ENCODE measurements around the gene LRP5. TPM values are rescaled to one million over a fixed set of nuclear protein-coding genes. Genes with fewer than 3 reads are reported as not detected.

The LRP5 gene
- total and polyA plus RNA-seq, 5 donors from 2014 or later: 0.22 to 1.3 (median 0.79) TPM; not detected in 1

GRCh38 chr11:68347841-68348240, 35.5 kb downstream of the LRP5 start:
- Mint-ChIP-seq H3K4me3 (no peak overlapping the region), H3K27me3 (no peaks in the 10 kb centered on the region), H3K4me1 (peaks cover 0 to 2% (median 0%) of the 10 kb centered on the region in 4 donors), H3K27ac (no peak overlapping the region), H3K9me3 (no peaks in the 10 kb centered on the region), H3K36me3 (peaks cover 8% of the 10 kb centered on the region)
- no peaks in the 10 kb centered on the region for H3K36me3 ChIP-seq (ENCODE audit: control insufficient read depth, insufficient read depth, low read length)
- no peaks in the 10 kb centered on the region for H3K27me3 ChIP-seq (ENCODE audit: control insufficient read depth, insufficient read depth, low read length)
- H3K27ac ChIP-seq (ENCODE audit: insufficient read depth, low read length, poor library complexity, severe bottlenecking): no peak overlapping the region
- no peaks in the 10 kb centered on the region for H3K9me3 ChIP-seq (ENCODE audit: control insufficient read depth in 2 of 2, low read length in 2 of 2)
- no peak overlapping the region for H3K4me3 ChIP-seq (ENCODE audit: low read depth, low read length)
- no peaks in the 10 kb centered on the region for H3K4me1 ChIP-seq (ENCODE audit: control insufficient read depth, insufficient read depth, low read length, poor library complexity, severe bottlenecking)
- ATAC-seq (ENCODE audit: low read depth in 2 of 2) (no peak), DNase-seq (no peak)

GRCh38 chr11:68349461-68350249, 37.3 kb downstream of the LRP5 start:
- no peak for ATAC-seq (ENCODE audit: low read depth in 2 of 2)
- H3K27me3 ChIP-seq (ENCODE audit: control insufficient read depth, insufficient read depth, low read length): no peaks in the 10 kb centered on the region
- no peak overlapping the region for H3K4me3 ChIP-seq (ENCODE audit: low read depth, low read length)
- no peak overlapping the region for H3K27ac ChIP-seq (ENCODE audit: insufficient read depth, low read length, poor library complexity, severe bottlenecking)
- Mint-ChIP-seq H3K4me1 (peaks cover 0 to 2% (median 0%) of the 10 kb centered on the region in 4 donors), H3K27ac (no peak overlapping the region), H3K4me3 (peak overlapping the region in 1 of 4 donors; percentile 7), H3K9me3 (no peaks in the 10 kb centered on the region), H3K27me3 (no peaks in the 10 kb centered on the region), H3K36me3 (peaks cover 8% of the 10 kb centered on the region)
- H3K4me1 ChIP-seq (ENCODE audit: control insufficient read depth, insufficient read depth, low read length, poor library complexity, severe bottlenecking): no peaks in the 10 kb centered on the region
- no peaks in the 10 kb centered on the region for H3K9me3 ChIP-seq (ENCODE audit: control insufficient read depth in 2 of 2, low read length in 2 of 2)
- no peak for DNase-seq
- H3K36me3 ChIP-seq (ENCODE audit: control insufficient read depth, insufficient read depth, low read length): no peaks in the 10 kb centered on the region

- Histone ChIP-seq H3K27me3 (ENCODE audit: control insufficient read depth, insufficient read depth, low read length) (no peaks in the 10 kb centered on the region), H3K4me3 (ENCODE audit: low read depth, low read length) (no peak overlapping the region), H3K36me3 (ENCODE audit: control insufficient read depth, insufficient read depth, low read length) (no peaks in the 10 kb centered on the region), H3K27ac (ENCODE audit: insufficient read depth, low read length, poor library complexity, severe bottlenecking) (no peak overlapping the region), H3K9me3 (ENCODE audit: control insufficient read depth in 2 of 2, low read length in 2 of 2) (no peaks in the 10 kb centered on the region), H3K4me1 (ENCODE audit: control insufficient read depth, insufficient read depth, low read length, poor library complexity, severe bottlenecking) (no peaks in the 10 kb centered on the region)
- Mint-ChIP-seq H3K27me3 (no peaks in the 10 kb centered on the region), H3K4me3 (no peak overlapping the region), H3K27ac (no peak overlapping the region), H3K36me3 (peaks cover 8% of the 10 kb centered on the region), H3K9me3 (no peaks in the 10 kb centered on the region), H3K4me1 (peaks cover 0 to 2% (median 0%) of the 10 kb centered on the region in 4 donors)
- no peak for DNase-seq
- ATAC-seq (ENCODE audit: low read depth in 2 of 2): no peak
These were observed 38.5 kb downstream of the LRP5 start for GRCh38 chr11:68350759-68351449.

- Mint-ChIP-seq H3K27ac (peak overlapping the region in 1 of 3 donors; percentile 26), H3K4me1 (peaks cover 0 to 2% (median 0%) of the 10 kb centered on the region in 4 donors), H3K36me3 (peaks cover 8% of the 10 kb centered on the region), H3K27me3 (no peaks in the 10 kb centered on the region), H3K9me3 (no peaks in the 10 kb centered on the region), H3K4me3 (peak overlapping the region in 1 of 4 donors; percentile 78)
- Histone ChIP-seq H3K4me3 (ENCODE audit: low read depth, low read length) (no peak overlapping the region), H3K4me1 (ENCODE audit: control insufficient read depth, insufficient read depth, low read length, poor library complexity, severe bottlenecking) (no peaks in the 10 kb centered on the region), H3K27ac (ENCODE audit: insufficient read depth, low read length, poor library complexity, severe bottlenecking) (no peak overlapping the region), H3K9me3 (ENCODE audit: control insufficient read depth in 2 of 2, low read length in 2 of 2) (no peaks in the 10 kb centered on the region), H3K27me3 (ENCODE audit: control insufficient read depth, insufficient read depth, low read length) (no peaks in the 10 kb centered on the region), H3K36me3 (ENCODE audit: control insufficient read depth, insufficient read depth, low read length) (no peaks in the 10 kb centered on the region)
- no peak for DNase-seq
- ATAC-seq (ENCODE audit: low read depth in 2 of 2): no peak
These were observed 39.3 kb downstream of the LRP5 start for GRCh38 chr11:68351450-68352275.

DNA sequence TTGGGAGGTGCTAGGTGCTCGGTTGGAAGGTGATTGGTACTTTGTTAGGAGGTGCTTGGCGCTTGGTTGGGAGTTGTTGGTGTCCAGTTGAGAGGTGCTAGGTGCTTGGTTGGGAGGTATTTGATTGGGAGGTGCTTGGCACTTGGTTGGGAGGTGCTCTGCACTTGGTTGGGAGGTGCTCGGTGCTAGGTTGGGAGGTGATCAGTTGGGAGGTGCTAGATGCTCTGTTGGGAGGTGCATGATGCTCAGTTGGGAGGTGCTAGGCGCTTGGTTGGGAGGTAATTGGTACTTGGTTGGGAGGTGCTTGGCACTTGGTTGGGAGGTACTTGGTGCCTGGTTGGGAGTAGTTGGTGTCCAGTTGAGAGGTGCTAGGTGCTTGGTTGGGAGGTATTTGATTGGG, 40.2 kb downstream of the LRP5 start:
- H3K4me1 ChIP-seq (ENCODE audit: control insufficient read depth, insufficient read depth, low read length, poor library complexity, severe bottlenecking): no peaks in the 10 kb centered on the region
- H3K27ac ChIP-seq (ENCODE audit: insufficient read depth, low read length, poor library complexity, severe bottlenecking): no peak overlapping the region
- no peak overlapping the region for H3K4me3 Mint-ChIP-seq
- no peaks in the 10 kb centered on the region for H3K9me3 ChIP-seq (ENCODE audit: control insufficient read depth in 2 of 2, low read length in 2 of 2)
- ATAC-seq (ENCODE audit: low read depth in 2 of 2) (no peak), DNase-seq (no peak)
- H3K4me1 Mint-ChIP-seq: peaks cover 0 to 2% (median 0%) of the 10 kb centered on the region in 4 donors
- no peaks in the 10 kb centered on the region for H3K27me3 Mint-ChIP-seq
- no peaks in the 10 kb centered on the region for H3K9me3 Mint-ChIP-seq
- H3K4me3 ChIP-seq (ENCODE audit: low read depth, low read length): no peak overlapping the region
- H3K36me3 Mint-ChIP-seq: peaks cover 8% of the 10 kb centered on the region
- no peaks in the 10 kb centered on the region for H3K36me3 ChIP-seq (ENCODE audit: control insufficient read depth, insufficient read depth, low read length)
- no peak overlapping the region for H3K27ac Mint-ChIP-seq
- no peaks in the 10 kb centered on the region for H3K27me3 ChIP-seq (ENCODE audit: control insufficient read depth, insufficient read depth, low read length)

DNA sequence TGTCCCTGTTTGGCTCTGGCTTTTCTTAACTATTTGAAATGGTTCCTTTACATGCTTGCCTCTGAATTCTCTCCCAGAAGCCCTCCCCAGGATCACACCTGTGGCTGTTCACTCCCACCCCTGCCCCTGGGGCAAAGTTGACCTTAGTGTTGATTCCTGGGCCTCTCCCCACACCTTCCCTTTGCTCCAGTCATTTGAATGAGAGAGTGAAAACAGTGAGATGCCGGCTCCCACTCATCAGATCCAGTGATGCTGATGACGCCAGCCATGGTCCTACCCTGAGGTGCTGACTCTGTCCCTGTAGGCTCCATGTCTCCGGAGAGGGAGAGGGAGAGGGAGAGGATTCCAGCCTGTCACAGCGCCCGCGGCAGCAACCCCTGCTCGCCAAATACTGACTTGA, 40.7 kb downstream of the LRP5 start:
- Histone ChIP-seq H3K4me1 (ENCODE audit: control insufficient read depth, insufficient read depth, low read length, poor library complexity, severe bottlenecking) (no peaks in the 10 kb centered on the region), H3K9me3 (ENCODE audit: control insufficient read depth in 2 of 2, low read length in 2 of 2) (no peaks in the 10 kb centered on the region), H3K27ac (ENCODE audit: insufficient read depth, low read length, poor library complexity, severe bottlenecking) (no peak overlapping the region), H3K36me3 (ENCODE audit: control insufficient read depth, insufficient read depth, low read length) (no peaks in the 10 kb centered on the region), H3K27me3 (ENCODE audit: control insufficient read depth, insufficient read depth, low read length) (no peaks in the 10 kb centered on the region), H3K4me3 (ENCODE audit: low read depth, low read length) (no peak overlapping the region)
- peaks cover 8% of the 10 kb centered on the region for H3K36me3 Mint-ChIP-seq
- H3K27me3 Mint-ChIP-seq: no peaks in the 10 kb centered on the region
- no peak overlapping the region for H3K27ac Mint-ChIP-seq
- peaks cover 0 to 2% (median 0%) of the 10 kb centered on the region in 4 donors for H3K4me1 Mint-ChIP-seq
- H3K4me3 Mint-ChIP-seq: no peak overlapping the region
- H3K9me3 Mint-ChIP-seq: no peaks in the 10 kb centered on the region
- no peak for DNase-seq
- ATAC-seq (ENCODE audit: low read depth in 2 of 2): no peak

DNA sequence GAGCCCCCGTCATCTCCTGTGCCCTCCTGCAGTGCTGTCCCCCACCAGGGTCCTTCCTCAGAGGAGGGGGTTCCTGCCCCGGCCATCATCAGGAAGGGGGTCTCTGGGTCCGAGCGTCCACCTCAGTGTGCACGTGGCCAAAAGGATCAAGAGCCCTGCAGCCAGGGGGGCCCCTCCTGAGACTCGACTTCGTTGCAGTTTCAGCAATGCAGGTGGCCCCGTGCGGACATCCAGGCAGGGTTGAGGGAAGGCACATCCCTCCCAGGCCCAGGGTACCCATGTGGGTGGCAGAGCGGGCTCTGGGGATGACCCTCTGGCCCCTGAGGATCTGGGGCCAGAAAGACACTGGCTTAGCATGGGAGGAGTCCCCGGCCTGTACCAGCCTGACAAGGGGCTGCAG, 41.3 kb downstream of the LRP5 start:
- ATAC-seq (ENCODE audit: low read depth in 2 of 2): no peak

More for the DNA sequence above, 41.3 kb downstream of the LRP5 start:
- Histone ChIP-seq H3K27me3 (ENCODE audit: control insufficient read depth, insufficient read depth, low read length) (no peaks in the 10 kb centered on the region), H3K4me1 (ENCODE audit: control insufficient read depth, insufficient read depth, low read length, poor library complexity, severe bottlenecking) (no peaks in the 10 kb centered on the region), H3K36me3 (ENCODE audit: control insufficient read depth, insufficient read depth, low read length) (no peaks in the 10 kb centered on the region), H3K27ac (ENCODE audit: insufficient read depth, low read length, poor library complexity, severe bottlenecking) (no peak overlapping the region), H3K4me3 (ENCODE audit: low read depth, low read length) (no peak overlapping the region), H3K9me3 (ENCODE audit: control insufficient read depth in 2 of 2, low read length in 2 of 2) (no peaks in the 10 kb centered on the region)
- peaks cover 8% of the 10 kb centered on the region for H3K36me3 Mint-ChIP-seq
- H3K4me3 Mint-ChIP-seq: no peak overlapping the region
- peaks cover 0 to 2% (median 0%) of the 10 kb centered on the region in 4 donors for H3K4me1 Mint-ChIP-seq
- no peak overlapping the region for H3K27ac Mint-ChIP-seq
- DNase-seq: no peak
- no peaks in the 10 kb centered on the region for H3K9me3 Mint-ChIP-seq
- no peaks in the 10 kb centered on the region for H3K27me3 Mint-ChIP-seq
